ENCODE results near the gene SOX13.

DNA sequence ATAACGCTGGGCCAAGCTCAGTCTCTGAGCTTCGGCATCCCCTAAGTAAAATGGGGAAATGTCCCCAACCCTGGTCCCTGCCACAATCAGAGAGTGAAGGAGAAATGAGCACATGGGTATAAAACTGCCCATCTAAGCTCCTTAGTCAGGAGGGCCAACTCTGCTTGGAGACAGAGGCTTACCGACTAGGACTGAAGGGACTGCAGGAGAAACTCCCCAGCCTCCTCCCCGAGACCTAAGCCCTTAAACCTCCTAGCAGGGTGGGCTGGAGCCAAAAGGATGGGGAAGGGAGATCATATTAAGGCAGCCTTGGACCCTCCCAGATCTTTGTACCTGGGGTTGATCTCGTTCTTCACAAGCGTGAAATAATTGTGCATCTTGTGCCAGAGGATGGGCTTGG, 73.4 kb downstream of the SOX13 start:
- TF ChIP-seq, protein P1, sequence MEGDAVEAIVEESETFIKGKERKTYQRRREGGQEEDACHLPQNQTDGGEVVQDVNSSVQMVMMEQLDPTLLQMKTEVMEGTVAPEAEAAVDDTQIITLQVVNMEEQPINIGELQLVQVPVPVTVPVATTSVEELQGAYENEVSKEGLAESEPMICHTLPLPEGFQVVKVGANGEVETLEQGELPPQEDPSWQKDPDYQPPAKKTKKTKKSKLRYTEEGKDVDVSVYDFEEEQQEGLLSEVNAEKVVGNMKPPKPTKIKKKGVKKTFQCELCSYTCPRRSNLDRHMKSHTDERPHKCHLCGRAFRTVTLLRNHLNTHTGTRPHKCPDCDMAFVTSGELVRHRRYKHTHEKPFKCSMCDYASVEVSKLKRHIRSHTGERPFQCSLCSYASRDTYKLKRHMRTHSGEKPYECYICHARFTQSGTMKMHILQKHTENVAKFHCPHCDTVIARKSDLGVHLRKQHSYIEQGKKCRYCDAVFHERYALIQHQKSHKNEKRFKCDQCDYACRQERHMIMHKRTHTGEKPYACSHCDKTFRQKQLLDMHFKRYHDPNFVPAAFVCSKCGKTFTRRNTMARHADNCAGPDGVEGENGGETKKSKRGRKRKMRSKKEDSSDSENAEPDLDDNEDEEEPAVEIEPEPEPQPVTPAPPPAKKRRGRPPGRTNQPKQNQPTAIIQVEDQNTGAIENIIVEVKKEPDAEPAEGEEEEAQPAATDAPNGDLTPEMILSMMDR (IDR thresholded peaks at IDR 0.05), result no peak
- no peak for TF ChIP-seq POLR2A (IDR thresholded peaks at IDR 0.05)
